T-cell (primary cell): ENCODE measurements around the gene AKR1C1. TPM values are rescaled to one million over a fixed set of nuclear protein-coding genes. Genes with fewer than 3 reads are reported as not detected.
"Not testable (repeated sequence)": the region's sequence is repeated elsewhere in the genome, so short reads cannot be mapped to it uniquely, and the experiment has no call there.

Source experiments
- ATAC-seq, 4 experiments: fragments of 200-7000 bp in 3 of 4; fragments of 150-1000 bp in 1 of 4; cut with Tn5 transposase; replicated peaks in 1 of 4; 1 replicate in 3 of 4; 2 replicates in 1 of 4; pipeline ENCODE4 v1.10.0; 2021; ENCODE audit warnings: moderate library complexity in 3 of 4, mild to moderate bottlenecking in 2 of 4, moderate number of reproducible peaks in 1 of 4
- CTCF ChIA-PET, 2 donors: fragments of 300-600 bp; sonication (Branson Sonifier 250); formaldehyde crosslinking; loops; one replicate each; lab custom pipeline; 2022; ENCODE audit warnings: antibody characterized with exemption in 2 of 2; lab: Charles Lee
- POLR2A ChIA-PET, 2 donors: fragments of 300-600 bp; sonication (Branson Sonifier 250); formaldehyde crosslinking; loops; one replicate each; lab custom pipeline; 2022; ENCODE audit warnings: antibody characterized with exemption in 2 of 2; lab: Charles Lee
- DNase-seq, 35 experiments: peaks; one replicate each; pipeline versions ENCODE4 v3.0.0 to v3.0.0-alpha.2; 2013 to 2023
- H3K27ac ChIP-seq: one replicate; pipeline ENCODE4 v1.5.1; 2013; ENCODE audit warnings: low read length
- H3K27me3 ChIP-seq, 2 experiments: replicated peaks in 1 of 2; 1 replicate in 1 of 2; 2 replicates in 1 of 2; pipeline versions ENCODE4 v1.6.1 to v1.7.0; 2013; ENCODE audit warnings: low read length in 1 of 2, mixed read lengths in 1 of 2; ENCODE audit not compliant: control insufficient read depth in 2 of 2, insufficient read depth in 2 of 2; ENCODE audit errors: extremely low read depth in 1 of 2
- H3K36me3 ChIP-seq, 2 donors: 1 replicate in 1 of 2; 2 replicates in 1 of 2; pipeline versions ENCODE4 v1.6.1 to v1.7.0; 2013; ENCODE audit warnings: low read length in 1 of 2; ENCODE audit not compliant: control insufficient read depth in 2 of 2, insufficient read depth in 1 of 2; ENCODE audit errors: extremely low read depth in 1 of 2
- H3K4me1 ChIP-seq, 2 experiments: 1 replicate in 1 of 2; 2 replicates in 1 of 2; pipeline versions ENCODE4 v1.6.1 to v1.7.0; 2013; ENCODE audit warnings: low read length in 2 of 2, mixed read lengths in 1 of 2; ENCODE audit not compliant: insufficient read depth in 2 of 2, control insufficient read depth in 1 of 2; ENCODE audit errors: extremely low read depth in 1 of 2
- H3K4me3 ChIP-seq, 2 donors: 1 replicate in 1 of 2; 2 replicates in 1 of 2; pipeline versions ENCODE4 v1.5.1 to v1.7.0; 2013; ENCODE audit warnings: mild to moderate bottlenecking in 2 of 2, low read length in 1 of 2, moderate library complexity in 1 of 2; ENCODE audit not compliant: control insufficient read depth in 1 of 2; ENCODE audit errors: extremely low read depth in 1 of 2
- H3K9me3 ChIP-seq: 2 replicates; pipeline ENCODE4 v1.7.0; 2013
- H3K27ac Mint-ChIP-seq, 2 donors: one replicate each; pipeline ENCODE4 v1.8.0; 2020 to 2021; ENCODE audit warnings: mild to moderate bottlenecking in 2 of 2, mixed read lengths in 2 of 2
- H3K27me3 Mint-ChIP-seq, 2 donors: one replicate each; pipeline ENCODE4 v1.8.0; 2021 to 2022; ENCODE audit warnings: mixed read lengths in 2 of 2
- H3K36me3 Mint-ChIP-seq: one replicate; pipeline ENCODE4 v1.8.0; 2021; ENCODE audit warnings: mixed read lengths
- H3K4me1 Mint-ChIP-seq, 3 donors: one replicate each; pipeline ENCODE4 v1.8.0; 2020 to 2022; ENCODE audit warnings: mixed read lengths in 3 of 3, mild to moderate bottlenecking in 1 of 3
- H3K4me3 Mint-ChIP-seq, 3 donors: one replicate each; pipeline ENCODE4 v1.8.0; 2020 to 2022; ENCODE audit warnings: mild to moderate bottlenecking in 3 of 3, mixed read lengths in 3 of 3, moderate library complexity in 3 of 3
- H3K9me3 Mint-ChIP-seq, 3 donors: one replicate each; pipeline ENCODE4 v1.8.0; 2020 to 2022; ENCODE audit warnings: mixed read lengths in 3 of 3
- WGBS: methylation state at CpG from one replicate; pipeline ENCODE4 v1.1.5; 2013; ENCODE audit warnings: missing lambda C conversion rate; ENCODE audit not compliant: insufficient coverage; 5-methylcytosine and 5-hydroxymethylcytosine counted together
- total RNA-seq, 35 experiments: library from RNA in 6 of 35; stranded (reverse) in 6 of 35; fragments of 120-200 nt in 1 of 35; gene quantifications; one replicate each; pipeline versions ENCODE4 v1.2.1 to v1.2.4 and lab custom pipeline; 2013 to 2026

Gene AKR1C1
- total RNA-seq, 5 donors from 2014 or later (not counting 1 experiment from before 2014, with no cell fraction given): 1.1 to 4.8 (median 3.0) TPM

DNA sequence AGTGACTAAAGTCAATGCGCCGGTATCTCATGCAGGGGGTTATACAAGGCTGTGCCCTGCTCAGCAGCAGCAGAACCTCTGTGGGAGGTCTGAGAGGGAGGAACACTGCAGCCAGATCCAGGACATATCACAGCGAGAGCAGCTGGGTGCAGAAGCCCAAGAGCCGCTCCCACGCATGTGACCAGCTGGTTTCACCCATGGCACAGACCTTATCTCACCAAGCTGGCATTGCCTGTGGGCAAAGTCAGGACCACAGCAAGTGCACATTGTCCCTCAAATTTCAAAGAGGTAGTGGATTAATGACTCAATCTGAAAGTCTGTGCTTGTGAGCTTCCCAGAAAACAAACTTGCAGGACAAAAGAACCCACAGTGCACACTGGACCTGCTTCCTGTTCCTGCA is 31.6 kb upstream of the AKR1C1 start:
- ChIA-PET POLR2A (no interaction called here), CTCF (no interaction called here)
- H3K36me3 ChIP-seq: no peaks in the 10 kb centered on the region
- H3K27ac Mint-ChIP-seq: no peak overlapping the region
- H3K27me3 ChIP-seq: peaks cover 0 to 2% of the 10 kb centered on the region in 2 experiments
- peaks cover 3% of the 10 kb centered on the region for H3K36me3 Mint-ChIP-seq
- H3K9me3 Mint-ChIP-seq: peaks cover 0 to 11% (median 5%) of the 10 kb centered on the region in 3 donors
- H3K4me1 ChIP-seq: no peaks in the 10 kb centered on the region
- no peak overlapping the region for H3K27ac ChIP-seq
- 78% methylated on average over 3 of the region's 5 CpGs for WGBS
- H3K4me3 ChIP-seq: no peak overlapping the region
- DNase-seq (no peak), ATAC-seq (no peak)
- H3K9me3 ChIP-seq: no peaks in the 10 kb centered on the region
- no peak overlapping the region for H3K4me3 Mint-ChIP-seq
- peaks cover 0 to 4% of the 10 kb centered on the region in 2 donors for H3K27me3 Mint-ChIP-seq
- H3K4me1 Mint-ChIP-seq: no peaks in the 10 kb centered on the region

DNA sequence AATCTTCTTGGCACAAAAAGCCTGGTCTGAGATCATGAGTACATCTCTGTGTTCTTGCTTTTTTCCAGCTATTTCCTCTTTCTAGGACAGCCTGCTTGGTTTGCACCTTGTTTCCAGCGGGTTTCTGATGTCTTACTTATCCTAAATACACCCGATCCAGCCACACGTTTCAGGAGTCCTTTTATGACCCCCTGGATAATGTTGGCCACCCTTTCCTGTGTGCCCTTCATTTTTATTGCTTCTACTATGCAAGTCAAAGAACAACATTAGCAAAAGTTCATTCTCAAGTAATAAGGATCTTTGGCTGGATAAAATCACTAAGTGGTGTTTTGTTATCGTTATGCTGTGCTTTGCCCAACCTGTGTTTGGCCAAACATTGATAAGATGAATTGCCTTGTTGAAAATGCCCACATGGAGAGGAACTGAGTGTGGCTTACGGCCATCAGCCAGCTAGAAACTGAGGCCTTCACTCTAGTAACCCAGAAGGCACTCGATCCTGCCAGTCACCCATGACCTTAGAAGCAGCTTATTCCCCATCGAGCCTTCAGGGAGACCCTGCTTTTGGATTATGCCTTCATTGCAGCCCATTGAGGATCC is 28.7 kb upstream of the AKR1C1 start:
- Histone ChIP-seq H3K27me3 (peaks cover 0 to 5% of the 10 kb centered on the region in 2 experiments), H3K9me3 (no peaks in the 10 kb centered on the region), H3K4me1 (no peaks in the 10 kb centered on the region), H3K4me3 (no peak overlapping the region), H3K36me3 (no peaks in the 10 kb centered on the region), H3K27ac (no peak overlapping the region)
- H3K36me3 Mint-ChIP-seq: peaks cover 3% of the 10 kb centered on the region
- 65% methylated on average over 3 of the region's 7 CpGs for WGBS
- H3K4me1 Mint-ChIP-seq: no peaks in the 10 kb centered on the region
- POLR2A ChIA-PET: no interaction called here
- DNase-seq (no peak), ATAC-seq (no peak)
- H3K27ac Mint-ChIP-seq: no peak overlapping the region
- no peaks in the 10 kb centered on the region for H3K9me3 Mint-ChIP-seq
- CTCF ChIA-PET: no interaction called here
- H3K4me3 Mint-ChIP-seq: no peak overlapping the region
- peaks cover 0 to 11% of the 10 kb centered on the region in 2 donors for H3K27me3 Mint-ChIP-seq

DNA sequence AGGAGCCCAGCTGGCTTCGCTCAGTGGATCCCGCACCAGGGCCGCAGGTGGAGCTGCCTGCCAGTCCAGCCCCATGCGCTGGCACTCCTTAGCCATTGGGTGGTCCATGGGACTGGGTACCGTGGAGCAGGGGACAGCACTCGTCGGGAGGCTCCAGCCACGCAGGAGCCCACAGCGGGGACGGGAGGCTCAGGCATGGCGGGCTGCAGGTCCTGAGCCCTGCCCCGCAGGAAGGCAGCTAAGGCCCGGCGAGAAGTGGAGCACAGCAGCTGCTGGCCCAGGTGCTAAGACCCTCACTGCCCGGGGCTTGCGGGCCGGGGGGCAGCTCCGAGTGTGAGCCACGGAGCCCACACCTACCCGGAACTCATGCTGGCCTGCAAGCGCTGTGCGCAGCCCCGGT is 25.9 kb upstream of the AKR1C1 start:
- no peak for DNase-seq

DNA sequence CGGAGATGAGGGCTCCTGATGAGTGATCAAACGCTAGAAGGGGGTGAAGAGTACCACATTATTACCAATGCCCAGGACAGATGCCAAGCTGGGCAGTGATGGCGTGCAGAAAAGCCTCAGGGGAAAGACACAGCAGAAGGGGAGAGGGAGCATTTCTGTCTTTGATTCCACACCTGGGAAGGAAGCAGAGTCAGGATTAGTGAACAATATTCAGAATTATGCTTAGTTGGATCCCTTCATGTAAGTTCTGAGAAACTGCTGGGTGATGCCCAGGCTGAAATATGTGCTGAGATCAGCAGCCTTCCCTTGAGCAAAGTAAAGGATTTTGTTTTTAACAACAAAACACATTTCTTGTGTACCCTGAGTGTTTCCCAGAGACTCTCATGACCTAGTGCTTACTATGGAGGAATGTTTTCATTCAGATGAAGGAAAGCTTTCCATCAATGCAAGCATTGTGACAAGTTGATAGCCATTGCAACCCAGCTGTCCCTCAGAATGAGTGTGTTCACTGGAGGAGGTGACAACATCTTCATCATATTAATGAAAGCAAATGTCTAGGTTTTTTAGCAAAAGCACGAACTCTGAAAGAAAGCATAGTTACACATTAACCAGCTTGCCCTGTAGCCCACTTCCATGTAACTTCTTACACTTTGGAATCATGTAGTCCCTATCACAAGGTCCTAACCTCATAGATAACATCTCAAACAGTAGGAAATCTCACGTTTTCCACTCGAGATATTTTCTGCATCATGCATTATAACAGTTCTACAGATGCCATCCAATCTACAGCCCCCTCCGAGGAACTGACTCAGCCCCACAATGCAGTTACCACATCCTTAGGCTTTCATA is 23.8 kb upstream of the AKR1C1 start:
- Histone ChIP-seq H3K4me3 (no peak overlapping the region), H3K36me3 (no peaks in the 10 kb centered on the region), H3K27me3 (peaks cover 0 to 3% of the 10 kb centered on the region in 2 experiments), H3K27ac (no peak overlapping the region), H3K9me3 (no peaks in the 10 kb centered on the region), H3K4me1 (no peaks in the 10 kb centered on the region)
- no peaks in the 10 kb centered on the region for H3K9me3 Mint-ChIP-seq
- peaks cover 0 to 11% of the 10 kb centered on the region in 2 donors for H3K27me3 Mint-ChIP-seq
- 76% methylated on average over 5 of the region's 7 CpGs for WGBS
- ATAC-seq: no peak
- no peak overlapping the region for H3K27ac Mint-ChIP-seq
- H3K4me3 Mint-ChIP-seq: no peak overlapping the region
- ChIA-PET CTCF (interaction anchor here in 1 of 2 donors (0.6 kb wide), 1 partner anchor 188 kb away, joined by 8 read pairs; no protein-coding TSS in a partner anchor), POLR2A (no interaction called here)
- no peak for DNase-seq
- H3K36me3 Mint-ChIP-seq: no peaks in the 10 kb centered on the region
- no peaks in the 10 kb centered on the region for H3K4me1 Mint-ChIP-seq

More for the DNA sequence above, 25.9 kb upstream of the AKR1C1 start:
- no peak overlapping the region for H3K4me3 Mint-ChIP-seq
- POLR2A ChIA-PET: no interaction called here
- Histone ChIP-seq H3K27ac (no peak overlapping the region), H3K4me3 (no peak overlapping the region), H3K9me3 (no peaks in the 10 kb centered on the region), H3K4me1 (no peaks in the 10 kb centered on the region), H3K36me3 (no peaks in the 10 kb centered on the region), H3K27me3 (peaks cover 0 to 5% of the 10 kb centered on the region in 2 experiments)
- no peaks in the 10 kb centered on the region for H3K9me3 Mint-ChIP-seq
- 97% methylated on average over 17 of the region's 23 CpGs for WGBS
- H3K4me1 Mint-ChIP-seq: no peaks in the 10 kb centered on the region
- no peaks in the 10 kb centered on the region for H3K36me3 Mint-ChIP-seq
- no peak overlapping the region for H3K27ac Mint-ChIP-seq
- H3K27me3 Mint-ChIP-seq: peaks cover 0 to 11% of the 10 kb centered on the region in 2 donors
- ATAC-seq: no peak
- CTCF ChIA-PET: no interaction called here

DNA sequence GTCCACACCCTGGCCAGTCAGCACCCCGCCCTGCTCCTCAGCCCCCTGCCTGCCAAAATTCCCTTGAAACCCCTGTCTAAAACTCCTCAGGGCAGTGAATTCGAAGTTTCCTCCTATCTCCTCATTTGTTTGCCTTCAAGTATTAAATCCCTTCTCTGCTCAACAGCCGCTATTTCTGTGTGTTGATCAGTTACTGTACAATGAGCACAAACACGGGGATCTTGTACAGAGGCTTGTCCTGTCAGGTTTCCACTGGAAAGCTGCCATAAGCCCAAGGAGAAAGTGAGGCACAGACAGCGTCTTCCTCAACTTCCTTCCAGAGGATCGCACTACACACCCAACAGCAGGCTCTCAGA is 23.2 kb upstream of the AKR1C1 start:
- H3K9me3 ChIP-seq, H3K27me3 ChIP-seq, H3K4me3 Mint-ChIP-seq, H3K27ac ChIP-seq, H3K27ac Mint-ChIP-seq, H3K36me3 Mint-ChIP-seq, H3K4me3 ChIP-seq, H3K4me1 ChIP-seq, POLR2A ChIA-PET, CTCF ChIA-PET, DNase-seq, H3K9me3 Mint-ChIP-seq, H3K36me3 ChIP-seq, H3K4me1 Mint-ChIP-seq, ATAC-seq: not testable (repeated sequence)
- no CpG with 5 or more reads among the region's 6 CpGs for whole genome bisulfite sequencing
- H3K27me3 Mint-ChIP-seq: peaks cover 0 to 11% of the 10 kb centered on the region in 2 donors

DNA sequence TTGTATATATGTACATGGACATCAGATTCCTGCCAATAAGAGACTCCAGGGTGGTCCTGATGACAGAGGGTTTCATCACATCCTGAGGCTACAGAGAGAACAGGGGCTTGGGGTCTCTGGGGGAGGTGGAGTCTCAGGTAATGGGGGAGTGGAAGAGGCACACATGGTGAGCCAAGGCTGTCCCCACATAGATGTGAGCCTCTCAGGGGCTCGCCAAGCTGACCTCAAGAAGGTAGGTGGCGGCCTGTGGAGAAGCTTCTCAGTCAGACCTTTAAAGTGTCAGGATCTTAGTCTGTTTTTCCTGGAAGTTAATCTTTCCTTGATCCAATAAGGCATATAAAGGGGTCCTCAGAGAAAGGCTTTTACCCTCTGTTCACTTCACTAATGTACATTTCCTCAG is 22.3 kb upstream of the AKR1C1 start:
- H3K27ac ChIP-seq, H3K27me3 Mint-ChIP-seq, H3K9me3 ChIP-seq, H3K36me3 Mint-ChIP-seq, H3K4me1 Mint-ChIP-seq, DNase-seq, H3K4me3 Mint-ChIP-seq, CTCF ChIA-PET, H3K4me1 ChIP-seq, H3K27ac Mint-ChIP-seq, POLR2A ChIA-PET, ATAC-seq, H3K36me3 ChIP-seq, H3K4me3 ChIP-seq, H3K9me3 Mint-ChIP-seq, H3K27me3 ChIP-seq: not testable (repeated sequence)
- WGBS: 62% methylated on average over 2 of the region's 2 CpGs
